ENCODE data around the gene BRINP3.

DNA sequence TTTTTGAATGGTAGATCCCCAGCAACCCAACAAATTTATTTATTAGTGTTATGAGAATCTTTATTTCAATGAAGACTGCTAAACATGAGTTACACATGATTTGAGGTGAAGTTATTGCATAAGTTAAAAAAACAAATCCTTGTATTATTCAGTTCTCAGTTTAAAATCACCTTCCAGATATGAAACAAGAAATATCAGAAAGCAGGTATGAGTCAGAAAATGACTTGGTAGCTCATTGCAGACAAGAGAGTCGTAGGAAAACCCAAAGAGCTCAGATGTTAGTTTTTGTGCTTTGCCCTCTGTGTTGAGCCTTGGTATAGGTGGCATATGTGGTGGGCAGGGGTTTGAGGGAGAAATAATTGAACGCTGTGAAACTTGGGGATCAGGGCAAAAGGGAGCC is 339.4 kb downstream of the BRINP3 start:
- TF ChIP-seq, protein P1, sequence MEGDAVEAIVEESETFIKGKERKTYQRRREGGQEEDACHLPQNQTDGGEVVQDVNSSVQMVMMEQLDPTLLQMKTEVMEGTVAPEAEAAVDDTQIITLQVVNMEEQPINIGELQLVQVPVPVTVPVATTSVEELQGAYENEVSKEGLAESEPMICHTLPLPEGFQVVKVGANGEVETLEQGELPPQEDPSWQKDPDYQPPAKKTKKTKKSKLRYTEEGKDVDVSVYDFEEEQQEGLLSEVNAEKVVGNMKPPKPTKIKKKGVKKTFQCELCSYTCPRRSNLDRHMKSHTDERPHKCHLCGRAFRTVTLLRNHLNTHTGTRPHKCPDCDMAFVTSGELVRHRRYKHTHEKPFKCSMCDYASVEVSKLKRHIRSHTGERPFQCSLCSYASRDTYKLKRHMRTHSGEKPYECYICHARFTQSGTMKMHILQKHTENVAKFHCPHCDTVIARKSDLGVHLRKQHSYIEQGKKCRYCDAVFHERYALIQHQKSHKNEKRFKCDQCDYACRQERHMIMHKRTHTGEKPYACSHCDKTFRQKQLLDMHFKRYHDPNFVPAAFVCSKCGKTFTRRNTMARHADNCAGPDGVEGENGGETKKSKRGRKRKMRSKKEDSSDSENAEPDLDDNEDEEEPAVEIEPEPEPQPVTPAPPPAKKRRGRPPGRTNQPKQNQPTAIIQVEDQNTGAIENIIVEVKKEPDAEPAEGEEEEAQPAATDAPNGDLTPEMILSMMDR (IDR thresholded peaks at IDR 0.05; ENCODE audit: low read length), result no peak
- TF ChIP-seq EZH2 (IDR thresholded peaks at IDR 0.05; ENCODE audit: borderline replicate concordance, low read length), result no peak
